Calu3 (cell line): ENCODE results near the gene ATG7. TPM values are rescaled to one million over a fixed set of nuclear protein-coding genes. Genes with fewer than 3 reads are reported as not detected.
A peak's percentile ranks its signal among the peaks of the same experiment; 100 is the strongest.

ENCODE experiments used
- BruUV-seq: library from RNA; stranded (reverse); fragments of 400-500 nt; replicated peaks from 2 replicates; lab custom pipeline; 2021; lab: Mats Ljungman, UMichigan
- CTCF ChIA-PET: fragments of 300-600 bp; sonication (Branson Sonifier 250); formaldehyde crosslinking; loops from one replicate; lab custom pipeline; 2022; ENCODE audit warnings: antibody characterized with exemption; lab: Charles Lee
- DNase-seq: peaks from one replicate; pipeline ENCODE4 v3.0.0; 2022
- H3K27ac Mint-ChIP-seq: one replicate; pipeline ENCODE4 v1.8.0; 2022; ENCODE audit warnings: mixed read lengths; ENCODE audit not compliant: unreplicated experiment
- H3K27me3 Mint-ChIP-seq: one replicate; pipeline ENCODE4 v1.8.0; 2022; ENCODE audit warnings: mixed read lengths; ENCODE audit not compliant: unreplicated experiment
- H3K36me3 Mint-ChIP-seq: one replicate; pipeline ENCODE4 v1.8.0; 2022; ENCODE audit warnings: mild to moderate bottlenecking, moderate library complexity, mixed read lengths; ENCODE audit not compliant: insufficient read depth, unreplicated experiment
- H3K4me1 Mint-ChIP-seq: one replicate; pipeline ENCODE4 v1.8.0; 2022; ENCODE audit warnings: mild to moderate bottlenecking, low read depth, mixed read lengths; ENCODE audit not compliant: unreplicated experiment
- H3K4me3 Mint-ChIP-seq: one replicate; pipeline ENCODE4 v1.8.0; 2022; ENCODE audit warnings: mild to moderate bottlenecking, low read depth, moderate library complexity, mixed read lengths; ENCODE audit not compliant: unreplicated experiment
- H3K9me3 Mint-ChIP-seq: one replicate; pipeline ENCODE4 v1.8.0; 2022; ENCODE audit warnings: low read depth, mixed read lengths; ENCODE audit not compliant: unreplicated experiment
- CTCF ChIP-seq: fragments of 200-600 bp; IDR thresholded peaks from one replicate; pipeline ENCODE4 v1.8.0; 2022; ENCODE audit warnings: antibody characterized with exemption; ENCODE audit not compliant: unreplicated experiment
- intact Hi-C: fragments of 100-400 bp; cut with micrococcal nuclease; formaldehyde crosslinking; loops from one replicate; pipeline ENCODE4 v1.10.0; 2022; ENCODE audit not compliant: unreplicated experiment
- total RNA-seq: library from RNA; stranded (reverse); gene quantifications from 2 replicates; pipeline ENCODE4 v1.2.3, GENCODE V29; 2022

ATG7 gene
- total RNA-seq, 1 experiment from 2014 or later = 37.3 TPM

GRCh38 chr3:11245827-11246662, 26.2 kb upstream of the ATG7 start:
- TF ChIP-seq CTCF = no peak
- BruUV-seq = no TSS peak

GRCh38 chr3:11246663-11246970, 25.6 kb upstream of the ATG7 start:
- Mint-ChIP-seq H3K4me1 (peaks cover 12% of the 10 kb centered on the region), H3K4me3 (no peak overlapping the region), H3K27me3 (no peaks in the 10 kb centered on the region), H3K9me3 (no peaks in the 10 kb centered on the region), H3K27ac (no peak overlapping the region), H3K36me3 (no peaks in the 10 kb centered on the region)
- TF ChIP-seq CTCF = no peak
- no peak for DNase-seq
- CTCF ChIA-PET = interaction anchor here (1.4 kb wide), 1 partner anchor 10 kb away, joined by 4 read pairs; no protein-coding TSS in a partner anchor
- intact Hi-C loops = no loop called here
- BruUV-seq = no TSS peak

More at GRCh38 chr3:11245827-11246662, 26.2 kb upstream of the ATG7 start:
- no peak overlapping the region for H3K27ac Mint-ChIP-seq
- H3K4me3 Mint-ChIP-seq = no peak overlapping the region
- no peaks in the 10 kb centered on the region for H3K36me3 Mint-ChIP-seq
- intact Hi-C loops = no loop called here
- CTCF ChIA-PET = interaction anchor here (1.4 kb wide), 1 partner anchor 10 kb away, joined by 4 read pairs; no protein-coding TSS in a partner anchor
- no peaks in the 10 kb centered on the region for H3K27me3 Mint-ChIP-seq
- H3K4me1 Mint-ChIP-seq = peaks cover 9% of the 10 kb centered on the region
- DNase-seq = no peak
- no peaks in the 10 kb centered on the region for H3K9me3 Mint-ChIP-seq

- no peak for TF ChIP-seq CTCF
- H3K4me3 Mint-ChIP-seq = no peak overlapping the region
- peaks cover 17% of the 10 kb centered on the region for H3K4me1 Mint-ChIP-seq
- H3K27me3 Mint-ChIP-seq = no peaks in the 10 kb centered on the region
- H3K27ac Mint-ChIP-seq = peak overlapping the region; percentile 8
- CTCF ChIA-PET = interaction anchor here (0.8 to 1.4 kb wide), 3 partner anchors 11 to 42 kb away, joined by 3 to 4 read pairs (median 3); no protein-coding TSS in a partner anchor
- intact Hi-C loops = no loop called here
- no peaks in the 10 kb centered on the region for H3K36me3 Mint-ChIP-seq
- DNase-seq = peak; percentile 53
- H3K9me3 Mint-ChIP-seq = no peaks in the 10 kb centered on the region
- no TSS peak for BruUV-seq
Observed at GRCh38 chr3:11247362-11247761, 24.8 kb upstream of the ATG7 start.

GRCh38 chr3:11248596-11248995, 23.6 kb upstream of the ATG7 start:
- H3K36me3 Mint-ChIP-seq = no peaks in the 10 kb centered on the region
- no TSS peak for BruUV-seq
- H3K27me3 Mint-ChIP-seq = no peaks in the 10 kb centered on the region
- no peak overlapping the region for H3K4me3 Mint-ChIP-seq
- peaks cover 17% of the 10 kb centered on the region for H3K4me1 Mint-ChIP-seq
- CTCF ChIA-PET = interaction anchor here (0.7 kb wide), 1 partner anchor 134 kb away, joined by 4 read pairs; no protein-coding TSS in a partner anchor
- no peaks in the 10 kb centered on the region for H3K9me3 Mint-ChIP-seq
- intact Hi-C loops = no loop called here
- no peak overlapping the region for H3K27ac Mint-ChIP-seq
- no peak for TF ChIP-seq CTCF
- no peak for DNase-seq
